ENCODE measurements around the gene CCDC141.

CCDC141 gene

DNA sequence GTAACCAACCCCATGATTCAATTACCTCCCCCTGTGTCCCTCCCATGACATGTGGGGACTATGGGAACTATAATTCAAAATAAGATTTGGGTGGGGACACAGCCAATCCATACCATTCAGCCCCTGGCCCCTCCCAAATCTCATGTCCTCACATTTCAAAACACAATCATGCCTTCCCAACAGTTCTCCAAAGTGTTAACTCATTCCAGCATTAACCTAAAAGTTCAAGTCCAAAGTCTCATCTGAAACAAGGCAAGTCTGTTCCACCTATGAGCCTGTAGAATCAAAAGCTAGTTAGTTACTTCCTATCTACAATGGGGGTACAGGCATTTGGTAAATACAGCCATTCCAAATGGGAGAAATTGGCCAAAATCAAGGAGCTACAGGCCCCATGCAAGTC, 32.0 kb upstream of the CCDC141 start:
- H3K9me3 ChIP-seq = no peaks in the 10 kb centered on the region
- TF ChIP-seq, protein P1, sequence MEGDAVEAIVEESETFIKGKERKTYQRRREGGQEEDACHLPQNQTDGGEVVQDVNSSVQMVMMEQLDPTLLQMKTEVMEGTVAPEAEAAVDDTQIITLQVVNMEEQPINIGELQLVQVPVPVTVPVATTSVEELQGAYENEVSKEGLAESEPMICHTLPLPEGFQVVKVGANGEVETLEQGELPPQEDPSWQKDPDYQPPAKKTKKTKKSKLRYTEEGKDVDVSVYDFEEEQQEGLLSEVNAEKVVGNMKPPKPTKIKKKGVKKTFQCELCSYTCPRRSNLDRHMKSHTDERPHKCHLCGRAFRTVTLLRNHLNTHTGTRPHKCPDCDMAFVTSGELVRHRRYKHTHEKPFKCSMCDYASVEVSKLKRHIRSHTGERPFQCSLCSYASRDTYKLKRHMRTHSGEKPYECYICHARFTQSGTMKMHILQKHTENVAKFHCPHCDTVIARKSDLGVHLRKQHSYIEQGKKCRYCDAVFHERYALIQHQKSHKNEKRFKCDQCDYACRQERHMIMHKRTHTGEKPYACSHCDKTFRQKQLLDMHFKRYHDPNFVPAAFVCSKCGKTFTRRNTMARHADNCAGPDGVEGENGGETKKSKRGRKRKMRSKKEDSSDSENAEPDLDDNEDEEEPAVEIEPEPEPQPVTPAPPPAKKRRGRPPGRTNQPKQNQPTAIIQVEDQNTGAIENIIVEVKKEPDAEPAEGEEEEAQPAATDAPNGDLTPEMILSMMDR (IDR thresholded peaks at IDR 0.05) = no peak
- no peak overlapping the region for H3K4me3 ChIP-seq (ENCODE audit: low read depth in 1 of 2, low read length in 1 of 2)
- no peak overlapping the region for H3K27ac ChIP-seq
- H3K27me3 ChIP-seq = no peaks in the 10 kb centered on the region
- no peaks in the 10 kb centered on the region for H3K36me3 ChIP-seq
- no peaks in the 10 kb centered on the region for H3K4me1 ChIP-seq (ENCODE audit: control insufficient read depth in 1 of 2, insufficient read depth in 1 of 2, low read depth in 1 of 2, low read length in 1 of 2)

DNA sequence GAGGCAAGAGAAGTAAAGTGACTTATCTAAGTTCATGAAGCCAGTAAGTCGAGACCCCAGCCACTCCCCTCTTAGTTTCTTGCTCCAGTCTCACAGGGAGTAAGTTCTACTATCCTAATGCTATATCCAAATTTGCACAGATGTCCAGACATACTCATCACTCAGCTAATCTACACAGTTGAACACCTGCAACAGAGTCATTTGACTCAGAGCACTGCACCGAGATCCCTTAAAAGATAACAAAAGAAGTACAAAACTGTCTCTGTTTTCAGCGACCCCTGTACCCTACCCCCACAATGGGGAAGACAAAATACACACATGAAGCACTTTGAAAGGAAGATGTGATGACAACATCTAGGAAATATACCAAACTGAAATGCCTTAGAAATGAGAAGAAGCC, 22.6 kb upstream of the CCDC141 start:
- H3K9me3 ChIP-seq = no peaks in the 10 kb centered on the region
- no peak overlapping the region for H3K27ac ChIP-seq
- H3K4me1 ChIP-seq (ENCODE audit: control insufficient read depth in 1 of 2, insufficient read depth in 1 of 2, low read depth in 1 of 2, low read length in 1 of 2) = no peaks in the 10 kb centered on the region
- TF ChIP-seq, protein P1 (IDR thresholded peaks at IDR 0.05) = no peak
- no peaks in the 10 kb centered on the region for H3K36me3 ChIP-seq
- no peak overlapping the region for H3K4me3 ChIP-seq (ENCODE audit: low read depth in 1 of 2, low read length in 1 of 2)
- no peaks in the 10 kb centered on the region for H3K27me3 ChIP-seq

DNA sequence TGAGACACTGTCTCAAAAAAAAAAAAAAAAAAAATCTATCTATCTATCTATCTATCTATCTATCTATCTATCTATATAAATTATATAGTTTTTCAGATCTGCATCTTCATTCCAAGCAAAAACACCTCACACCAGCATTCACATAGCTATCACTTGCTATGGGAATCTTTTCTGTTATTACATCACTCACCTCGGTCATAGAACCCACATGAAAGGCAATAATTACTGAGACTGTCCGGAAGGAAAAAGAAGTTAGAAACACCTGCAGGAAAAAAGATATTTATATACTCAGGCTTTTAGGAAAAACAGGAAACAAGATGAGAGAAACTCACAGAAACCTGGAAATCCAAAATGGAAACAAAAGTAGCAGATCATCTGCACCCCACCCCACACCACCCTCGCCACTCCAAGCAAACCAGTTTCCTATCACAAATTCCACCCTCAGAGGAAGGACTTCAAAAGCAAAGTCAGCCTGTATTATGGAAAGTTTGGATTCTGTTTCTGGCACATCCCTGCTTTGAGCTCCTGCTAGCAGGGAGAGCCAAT, 21.9 kb upstream of the CCDC141 start:
- H3K9me3 ChIP-seq = no peaks in the 10 kb centered on the region
- no peaks in the 10 kb centered on the region for H3K36me3 ChIP-seq
- H3K4me3 ChIP-seq (ENCODE audit: low read depth in 1 of 2, low read length in 1 of 2) = no peak overlapping the region
- TF ChIP-seq, protein P1 (IDR thresholded peaks at IDR 0.05) = no peak
- no peaks in the 10 kb centered on the region for H3K4me1 ChIP-seq (ENCODE audit: control insufficient read depth in 1 of 2, insufficient read depth in 1 of 2, low read depth in 1 of 2, low read length in 1 of 2)
- no peaks in the 10 kb centered on the region for H3K27me3 ChIP-seq
- H3K27ac ChIP-seq = no peak overlapping the region

DNA sequence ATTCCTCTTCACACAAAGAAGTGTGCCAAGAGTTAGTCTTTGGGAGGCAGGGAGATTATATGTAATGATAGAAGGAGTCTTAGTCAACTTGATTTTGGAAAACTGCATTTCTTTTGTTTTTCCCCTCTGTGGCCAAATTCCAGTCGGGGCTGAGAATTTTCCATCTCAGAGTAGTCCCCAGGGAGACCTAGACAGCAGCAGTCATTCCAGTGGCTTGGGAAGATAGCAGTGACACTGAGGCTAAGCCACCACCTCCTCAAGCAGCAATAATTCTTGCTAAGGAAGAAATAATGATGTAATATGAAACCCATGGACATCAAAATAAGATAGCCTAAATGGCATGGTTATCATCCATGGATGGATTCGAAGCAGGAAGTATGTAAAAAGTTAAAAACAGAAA, 21.0 kb upstream of the CCDC141 start:
- H3K4me3 ChIP-seq (ENCODE audit: low read depth in 1 of 2, low read length in 1 of 2) = no peak overlapping the region
- H3K4me1 ChIP-seq (ENCODE audit: control insufficient read depth in 1 of 2, insufficient read depth in 1 of 2, low read depth in 1 of 2, low read length in 1 of 2) = no peaks in the 10 kb centered on the region
- H3K27ac ChIP-seq = no peak overlapping the region
- TF ChIP-seq, protein P1 (IDR thresholded peaks at IDR 0.05) = no peak
- H3K36me3 ChIP-seq = no peaks in the 10 kb centered on the region
- H3K27me3 ChIP-seq = no peaks in the 10 kb centered on the region
- H3K9me3 ChIP-seq = no peaks in the 10 kb centered on the region

DNA sequence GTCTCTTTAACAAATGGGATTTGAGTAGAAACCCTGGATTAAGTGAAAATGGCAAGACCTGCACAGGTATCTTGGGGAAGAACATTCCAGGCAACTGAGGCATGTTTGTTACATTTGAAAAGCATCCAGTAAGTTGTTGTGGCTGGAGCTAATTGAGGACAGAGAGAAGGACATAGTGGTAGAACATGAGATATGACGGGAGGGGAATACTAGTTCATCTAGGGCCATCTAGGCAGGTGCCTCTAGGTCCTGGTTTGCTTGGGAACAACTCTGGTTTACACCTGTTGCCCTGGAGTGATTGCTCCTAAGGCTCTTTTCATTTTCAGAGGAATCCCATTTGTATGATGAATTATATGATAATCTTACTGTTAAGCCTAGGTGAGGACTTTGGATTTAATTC, 19.7 kb upstream of the CCDC141 start:
- TF ChIP-seq, protein P1 (IDR thresholded peaks at IDR 0.05) = no peak
- Histone ChIP-seq H3K4me1 (ENCODE audit: control insufficient read depth in 1 of 2, insufficient read depth in 1 of 2, low read depth in 1 of 2, low read length in 1 of 2) (no peaks in the 10 kb centered on the region), H3K27me3 (no peaks in the 10 kb centered on the region), H3K9me3 (no peaks in the 10 kb centered on the region), H3K36me3 (no peaks in the 10 kb centered on the region), H3K4me3 (ENCODE audit: low read depth in 1 of 2, low read length in 1 of 2) (no peak overlapping the region), H3K27ac (no peak overlapping the region)
